ELF-1 (cell line): ENCODE data around the gene ARMH1.

ENCODE experiments used
- DNase-seq: peaks from one replicate; pipeline ENCODE4 v3.0.0-alpha.2; 2016; ENCODE audit warnings: low read depth, low spot score

ARMH1 gene

DNA sequence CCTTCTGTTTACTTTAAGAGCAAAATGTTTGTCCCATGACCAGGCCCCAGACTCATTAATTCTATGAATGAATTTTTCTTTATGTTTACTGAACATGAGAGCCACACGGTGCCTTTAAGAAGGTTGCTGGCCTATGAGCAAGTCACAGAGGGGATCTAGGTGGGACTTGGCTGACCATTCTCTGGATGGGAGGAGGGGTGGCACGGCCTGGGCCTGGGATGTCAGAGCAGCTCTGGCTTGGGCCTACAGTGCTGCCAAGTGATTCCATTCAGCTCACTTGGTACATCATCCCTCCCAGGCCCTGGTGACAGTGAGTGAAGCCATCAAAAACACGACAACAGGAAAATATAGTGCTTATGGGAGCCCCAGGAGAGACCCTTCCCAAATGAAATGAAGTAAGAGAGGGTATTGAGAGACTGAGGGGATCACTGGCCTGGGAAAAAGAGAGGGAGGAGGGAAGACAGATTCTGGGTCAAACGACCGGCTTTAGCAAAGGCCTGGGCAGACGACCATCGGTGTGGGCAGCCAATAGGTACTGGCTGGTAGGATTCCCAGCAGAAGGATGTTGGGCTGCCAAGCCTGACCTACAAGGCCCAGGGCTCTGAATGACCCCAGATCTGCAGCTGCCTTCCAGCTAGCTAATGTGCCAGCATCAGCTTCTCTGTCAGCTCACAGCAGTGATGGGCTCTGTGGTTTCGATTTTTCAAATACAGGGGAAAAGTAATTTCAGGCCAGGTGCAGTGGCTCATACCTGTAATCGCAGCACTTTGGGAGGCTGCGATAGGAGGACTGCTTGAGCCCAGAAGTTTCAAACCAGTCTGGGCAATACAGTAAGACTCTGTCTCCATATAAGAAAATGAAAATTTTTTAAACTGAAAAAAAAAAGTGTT lies 3.5 kb upstream of the ARMH1 start:
- DNase-seq: no peak

DNA sequence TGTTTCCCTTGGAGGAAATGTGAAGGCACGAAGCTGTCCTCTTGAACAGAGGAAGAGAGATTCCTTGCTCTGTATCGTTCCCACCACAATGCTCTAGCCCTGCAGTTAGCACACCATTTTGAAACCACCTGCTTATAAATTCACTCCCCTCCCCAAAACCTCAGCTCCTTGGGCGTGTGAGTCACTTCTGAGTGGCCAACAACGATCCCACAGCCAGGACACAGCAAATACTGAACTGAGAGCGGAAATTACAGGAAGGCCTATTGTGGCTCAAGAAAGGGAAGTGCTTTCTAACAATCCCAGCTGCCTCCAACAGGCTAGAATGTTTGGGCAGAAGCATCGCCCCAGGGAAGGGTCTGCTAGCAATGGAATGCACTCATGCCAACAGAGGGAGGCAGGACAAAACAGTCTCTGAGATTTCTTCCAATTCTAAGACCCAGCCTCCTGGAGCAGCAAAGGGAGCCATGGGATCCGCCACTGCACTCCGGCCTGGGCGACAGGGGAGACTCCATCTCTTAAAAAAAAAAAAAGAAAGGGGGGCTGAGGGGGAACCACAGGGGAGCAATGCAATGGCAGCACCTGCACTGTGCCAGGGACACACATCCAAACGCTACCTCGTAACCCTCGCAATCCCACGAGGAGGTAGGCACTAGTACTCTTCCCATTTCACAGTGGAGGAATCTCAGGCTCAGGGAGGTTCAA lies 2.1 kb upstream of the ARMH1 start:
- DNase-seq: peak; percentile 95

DNA sequence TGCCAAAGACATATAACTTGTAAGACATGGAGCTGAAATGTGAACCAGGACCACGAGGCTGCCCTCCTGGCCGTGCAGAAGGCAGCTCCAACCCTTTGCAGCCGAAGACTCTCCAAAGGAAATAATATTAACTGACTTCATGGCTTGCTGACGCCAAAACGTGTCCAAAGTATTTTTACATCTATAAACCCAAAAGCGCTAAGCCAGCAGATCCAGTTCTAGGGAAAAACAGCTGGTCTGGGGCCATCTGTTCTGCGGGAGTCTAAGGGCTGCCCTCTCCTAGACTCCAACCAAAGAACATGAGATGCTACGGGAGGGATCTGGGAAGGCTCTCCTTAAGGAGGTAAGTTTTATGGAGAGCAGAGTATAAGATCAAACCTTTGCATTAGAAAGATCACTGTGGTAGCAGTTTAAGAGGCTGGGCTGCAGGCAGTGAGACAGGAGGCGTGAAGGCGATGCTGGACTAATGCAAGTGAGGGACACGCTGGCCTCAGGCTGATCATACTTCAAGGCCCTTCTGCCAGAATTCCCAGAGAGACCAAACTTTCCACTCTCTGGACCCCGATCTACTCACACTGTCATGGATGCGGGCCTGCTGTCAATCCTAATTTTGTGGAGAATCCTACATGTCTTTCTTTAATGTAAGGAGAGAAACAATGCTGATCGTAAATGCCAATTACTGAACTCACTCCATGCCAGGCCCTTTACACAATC lies 1.4 kb upstream of the ARMH1 start:
- no peak for DNase-seq

DNA sequence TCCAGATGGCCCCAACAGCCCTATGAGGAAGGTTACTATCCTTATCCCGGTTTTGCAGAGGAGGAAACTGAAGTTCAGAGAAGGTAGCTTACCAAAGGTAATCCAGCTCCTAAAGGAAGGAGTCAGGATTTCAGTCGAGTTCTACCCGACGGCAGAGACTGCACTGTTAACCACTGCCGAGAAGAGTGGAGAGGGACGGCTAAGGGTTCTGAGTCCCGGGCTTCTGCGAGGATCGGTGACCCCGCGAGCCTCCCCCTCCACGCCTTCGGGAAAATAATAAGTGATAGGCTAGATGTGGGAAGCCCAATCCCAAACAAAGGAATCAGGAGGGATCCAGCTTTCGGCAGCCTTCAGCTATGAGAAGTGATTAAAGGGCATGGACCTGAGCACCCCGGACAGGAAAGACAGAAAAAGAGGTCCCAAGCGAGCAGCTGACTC lies 820 bp upstream of the ARMH1 start:
- no peak for DNase-seq

DNA sequence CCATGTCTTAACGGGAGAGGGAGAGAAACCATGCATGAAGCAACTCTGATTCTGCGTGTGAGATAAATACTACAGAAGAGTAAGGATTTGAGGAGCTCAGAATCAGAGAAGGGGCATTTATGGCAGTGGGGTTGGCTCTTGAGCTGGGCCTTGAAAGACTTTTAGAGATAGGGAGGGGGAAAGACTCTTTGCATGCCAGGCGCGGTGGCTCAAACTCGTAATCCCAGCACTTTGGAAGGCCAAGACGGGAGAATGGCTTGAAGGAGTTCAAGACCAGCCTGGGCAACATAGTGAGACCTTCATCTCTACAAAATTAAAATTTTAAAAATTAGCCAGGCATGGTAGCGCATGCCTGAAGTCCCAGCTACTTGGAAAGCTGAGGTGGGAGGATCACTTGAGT lies 672 bp downstream of the ARMH1 start:
- DNase-seq: no peak

DNA sequence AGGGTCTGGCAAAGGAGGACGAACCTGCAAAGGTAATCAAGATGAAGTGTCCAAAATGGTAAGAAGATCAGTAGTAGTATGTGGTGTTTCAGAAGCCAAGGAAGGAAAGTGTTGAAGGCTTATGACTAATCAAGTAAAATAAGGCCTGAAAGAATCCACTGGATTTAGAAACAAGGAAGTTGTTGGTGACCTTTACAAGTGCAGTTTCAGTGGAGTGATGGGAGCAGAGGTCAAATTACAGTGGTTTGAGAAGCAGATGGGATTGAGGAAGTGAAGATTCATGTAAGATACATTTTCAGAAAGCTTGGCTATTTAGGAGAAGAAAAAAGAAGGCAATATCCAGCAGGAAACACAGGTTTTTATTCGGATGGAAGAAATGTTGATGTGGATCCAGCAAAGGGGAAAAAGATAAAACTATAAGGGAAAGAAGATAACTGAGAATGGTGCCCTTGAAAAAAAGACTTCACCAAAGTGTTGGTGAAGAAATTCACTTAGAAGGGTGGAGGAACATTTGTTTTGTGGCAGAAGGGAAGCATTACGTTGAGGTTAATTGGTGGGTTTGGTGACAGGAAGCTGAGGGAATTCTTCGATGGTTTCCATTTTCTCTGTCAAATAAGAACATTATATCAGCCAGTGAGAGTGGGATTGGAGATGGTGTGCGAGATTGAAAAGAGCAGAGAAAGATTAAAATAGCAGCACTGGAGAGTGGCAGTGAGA lies 2.1 kb downstream of the ARMH1 start:
- no peak for DNase-seq

DNA sequence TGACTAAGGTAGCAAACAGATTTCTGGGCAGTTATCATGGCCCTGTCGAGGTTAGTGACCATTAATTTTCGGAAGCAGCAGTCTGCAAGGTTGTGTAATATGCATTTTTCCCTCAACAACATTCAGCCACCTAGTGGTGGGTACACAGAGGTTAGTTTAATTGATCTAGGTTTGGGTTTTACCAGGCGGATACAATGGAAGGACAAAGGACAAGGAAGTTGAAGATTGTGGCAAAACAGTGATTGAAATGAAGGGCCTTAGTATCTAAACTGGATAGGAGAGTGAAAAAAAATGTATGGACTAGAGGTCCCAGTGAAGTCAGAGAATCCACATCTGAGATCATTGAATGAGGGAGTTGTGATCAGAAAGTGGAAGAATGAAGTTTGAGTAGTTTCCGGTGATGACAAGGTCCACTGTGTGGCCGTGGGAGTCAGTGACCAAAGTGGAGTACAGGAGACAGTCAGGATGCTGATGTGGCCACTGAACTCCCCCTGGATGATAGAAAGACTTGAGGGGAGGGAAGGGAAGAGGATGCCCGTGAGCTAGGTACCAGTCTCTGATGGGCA lies 2.8 kb downstream of the ARMH1 start:
- DNase-seq: no peak

DNA sequence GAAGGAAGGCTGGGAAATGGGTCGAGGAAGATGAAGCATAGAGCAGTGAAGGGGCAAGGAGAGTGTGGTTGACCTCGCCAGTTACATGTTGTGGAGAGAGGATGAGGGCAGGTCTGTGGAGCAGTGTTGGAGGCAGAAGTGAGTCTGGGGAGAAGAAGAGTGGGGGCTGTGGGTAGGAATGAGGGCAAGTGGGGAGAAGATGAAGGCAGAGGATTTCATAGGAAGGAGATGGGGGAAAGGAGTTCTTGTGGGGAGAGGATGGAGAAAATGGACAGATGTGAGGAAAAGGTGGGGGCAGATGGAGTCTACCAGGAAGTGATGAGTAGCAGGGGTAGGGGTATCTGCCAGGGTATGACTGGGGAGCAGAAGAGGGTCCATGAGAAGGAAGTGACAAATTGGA lies 3.6 kb downstream of the ARMH1 start:
- no peak for DNase-seq

DNA sequence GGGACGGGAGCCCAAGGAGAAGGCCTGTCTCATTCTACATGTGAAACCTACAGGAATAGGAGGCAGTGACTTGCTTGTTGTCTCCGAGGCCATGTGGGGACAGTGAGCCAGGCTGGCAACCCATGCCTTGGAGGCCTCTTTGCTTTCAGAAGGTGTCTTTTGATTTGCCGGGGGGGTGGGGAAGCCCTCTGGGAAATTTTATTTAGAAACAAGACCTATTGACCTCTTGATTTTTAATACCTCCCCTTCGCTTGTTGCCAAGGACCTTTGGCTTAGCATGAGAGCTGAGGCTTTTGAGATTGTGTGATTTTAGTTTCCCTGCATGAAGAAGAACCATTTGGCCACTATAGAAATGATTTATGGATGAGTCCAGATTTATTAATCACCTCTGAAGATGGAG lies 4.1 kb downstream of the ARMH1 start:
- DNase-seq: no peak

DNA sequence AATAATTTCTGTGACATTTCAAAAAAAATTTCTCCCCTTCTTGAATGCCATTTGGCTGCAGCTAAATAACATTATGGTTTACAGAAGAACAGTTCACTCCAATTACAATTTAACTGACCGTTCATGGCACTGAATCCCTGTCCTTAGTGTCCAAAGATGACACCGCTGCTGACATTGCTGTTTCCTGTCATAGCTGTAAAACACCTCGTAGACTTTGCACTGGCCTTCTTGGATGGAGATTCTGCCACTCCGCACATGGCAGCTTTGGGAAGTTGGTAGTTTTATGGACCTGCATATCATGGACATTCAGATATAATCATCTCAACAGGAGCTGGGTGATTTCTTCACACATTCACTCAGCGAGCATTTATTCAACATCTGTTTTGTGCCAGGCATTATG lies 5.0 kb downstream of the ARMH1 start:
- no peak for DNase-seq

DNA sequence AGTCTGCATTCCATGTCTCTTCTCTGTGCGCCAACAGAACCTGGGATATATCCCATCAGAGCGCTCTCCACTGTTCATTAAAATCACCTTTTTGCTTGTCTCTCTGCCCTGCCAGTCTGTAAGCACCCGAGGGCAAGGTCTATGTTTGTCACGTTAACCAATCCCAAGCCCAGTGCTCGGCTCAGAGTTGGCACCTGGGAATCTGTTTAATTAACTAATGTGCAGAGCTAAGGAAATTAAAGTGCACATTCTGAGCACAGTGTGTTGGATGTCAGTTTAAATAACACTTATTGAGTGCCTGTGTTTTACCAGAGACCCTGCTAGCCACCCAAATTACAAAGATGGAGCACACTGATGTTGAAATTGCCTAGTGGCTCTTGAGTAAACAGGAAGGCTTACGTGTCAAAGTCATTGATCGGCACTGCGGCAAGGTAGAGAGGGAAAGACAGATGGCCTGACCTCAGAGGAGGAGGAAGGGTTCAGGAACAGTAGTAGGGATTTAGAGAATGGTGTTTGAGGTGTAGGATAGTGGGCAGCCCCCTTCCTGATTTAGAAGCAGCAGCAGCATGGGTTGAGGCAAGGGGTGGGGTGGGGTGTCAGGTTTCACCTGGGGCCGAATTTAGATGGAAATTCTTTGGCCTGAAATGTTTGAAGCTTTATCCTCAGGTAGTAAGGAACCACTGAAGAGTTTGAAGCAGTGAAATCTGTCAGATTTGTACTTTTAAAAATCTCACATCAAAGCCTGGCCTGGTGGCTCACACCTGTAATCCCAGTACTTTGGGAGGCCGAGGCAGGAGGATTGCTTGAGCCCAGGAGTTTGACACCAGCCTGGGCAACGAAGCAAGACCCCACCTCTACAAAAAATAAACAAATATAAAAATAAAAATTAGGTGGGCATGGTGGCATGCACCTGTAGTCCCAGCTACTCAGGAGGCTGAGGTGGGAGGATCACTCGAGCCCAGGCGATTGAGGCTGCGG lies 7.7 kb downstream of the ARMH1 start:
- no peak for DNase-seq

DNA sequence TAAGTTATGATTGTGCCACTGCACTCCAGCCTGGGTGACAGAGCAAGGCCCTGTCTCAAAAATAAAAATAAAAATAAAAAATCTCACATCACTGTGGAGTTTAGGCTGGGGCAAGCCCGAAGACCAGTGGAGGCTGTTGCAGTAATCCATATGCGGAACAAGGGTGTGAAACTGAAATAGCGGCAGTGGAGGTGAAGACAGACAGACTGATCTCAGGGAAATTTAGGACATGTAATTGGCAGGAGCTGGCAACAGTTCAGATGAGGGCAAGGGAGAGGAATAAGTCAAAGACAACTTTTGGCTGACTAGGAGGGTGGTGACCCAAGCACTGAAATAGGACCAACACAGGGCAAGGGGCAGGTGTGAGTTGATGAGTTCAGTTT lies 8.4 kb downstream of the ARMH1 start:
- no peak for DNase-seq

DNA sequence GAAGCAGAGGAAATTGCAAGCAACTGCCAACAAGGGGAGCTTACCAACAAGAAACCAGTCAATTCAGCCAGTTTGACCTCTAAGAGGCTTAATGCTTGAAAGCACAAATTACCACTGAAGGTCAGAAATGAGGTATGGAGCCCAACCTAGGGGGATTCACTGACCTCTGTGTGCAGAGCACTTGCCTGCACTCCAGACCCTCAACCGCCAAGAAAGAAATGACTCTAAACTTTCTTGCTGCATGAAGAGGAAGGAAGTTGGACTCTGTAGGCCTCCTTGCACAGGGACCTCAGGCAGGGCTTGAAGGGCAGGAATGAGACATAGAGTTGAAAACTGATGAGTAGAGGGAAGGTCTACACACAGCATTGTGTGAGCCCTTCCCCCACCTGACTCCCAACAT lies 10.0 kb downstream of the ARMH1 start:
- no peak for DNase-seq

DNA sequence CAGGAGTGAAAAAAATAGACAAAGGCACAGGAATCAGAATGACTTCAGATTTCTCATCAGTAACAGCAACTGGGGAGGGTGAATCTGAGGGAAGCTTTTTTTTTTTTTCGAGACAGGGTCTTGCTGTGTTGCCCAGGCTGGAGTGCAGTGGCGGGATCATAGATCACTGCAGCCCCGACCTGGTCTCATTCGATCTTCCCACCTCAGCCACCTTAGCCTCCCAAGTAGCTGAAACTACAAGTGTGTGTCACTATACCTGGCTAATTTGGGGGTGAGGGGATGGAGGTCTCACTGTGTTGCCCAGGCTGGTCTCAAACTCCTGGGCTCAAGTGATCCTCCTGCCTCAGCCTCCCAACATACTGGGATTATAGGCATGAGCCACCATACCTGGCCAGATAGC lies 10.7 kb downstream of the ARMH1 start:
- DNase-seq: no peak

DNA sequence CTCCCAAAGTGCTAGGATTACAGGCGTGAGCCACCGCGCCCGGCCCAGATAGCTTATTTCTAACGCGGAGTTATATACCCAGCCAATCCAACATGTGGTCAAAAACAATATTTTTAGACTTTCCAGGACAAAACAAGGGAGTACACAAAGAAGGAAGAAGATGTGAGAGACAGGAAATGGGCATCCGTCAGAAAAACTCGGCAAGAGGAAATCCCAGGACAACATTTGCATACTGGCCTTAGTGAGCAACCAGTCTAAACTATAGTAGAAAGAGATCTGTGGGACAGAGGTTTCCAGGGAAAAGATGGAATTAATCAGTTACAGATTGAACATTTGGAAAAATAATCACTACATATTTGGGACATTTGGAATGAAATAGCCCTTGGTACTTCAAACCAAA lies 11.4 kb downstream of the ARMH1 start:
- no peak for DNase-seq

DNA sequence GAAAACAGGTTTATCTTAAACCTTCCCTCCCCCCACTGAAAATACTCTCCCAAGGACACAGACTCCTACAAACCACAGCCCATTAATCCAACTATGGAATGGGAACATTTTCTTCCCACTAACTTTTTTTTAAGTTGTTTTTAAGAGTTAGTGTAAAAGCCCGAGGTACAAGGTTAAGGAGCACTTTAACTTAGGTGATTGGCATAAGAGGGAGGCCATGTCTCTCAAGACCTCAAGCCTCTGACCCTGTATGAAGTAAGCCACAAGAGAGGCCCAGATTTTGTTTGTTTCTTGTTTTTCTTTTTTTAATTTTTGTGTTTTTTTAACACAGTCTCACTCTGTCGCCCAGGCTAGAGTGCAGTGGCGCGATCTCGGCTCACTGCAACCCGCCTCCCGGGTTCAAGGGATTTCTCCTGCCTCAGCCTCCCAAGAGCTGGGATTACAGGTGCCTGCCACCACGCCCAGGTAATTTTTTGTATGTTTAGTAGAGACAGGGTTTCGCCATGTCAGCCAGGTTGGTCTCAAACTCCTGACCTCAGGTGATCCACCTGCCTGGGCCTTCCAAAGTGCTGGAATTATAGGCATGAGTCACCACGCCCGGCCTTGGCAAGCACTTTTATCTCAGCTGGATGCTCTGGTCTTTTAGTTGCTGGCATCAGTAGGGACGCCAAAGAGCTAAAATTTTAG lies 14.4 kb downstream of the ARMH1 start:
- no peak for DNase-seq

DNA sequence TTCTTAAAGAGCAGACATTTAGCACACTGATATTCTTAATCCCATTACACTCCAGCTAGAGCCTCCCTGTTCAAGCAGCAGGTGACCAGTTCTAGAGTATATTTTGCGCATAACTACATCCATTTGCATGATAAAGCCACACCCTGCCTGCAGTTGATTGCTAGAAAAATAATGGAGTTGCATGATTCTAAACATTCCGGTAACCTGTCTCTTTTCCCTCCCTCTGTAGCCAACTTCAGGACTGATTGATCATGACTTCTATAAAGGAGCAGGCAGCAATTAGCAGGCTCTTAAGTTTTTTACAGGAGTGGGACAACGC lies 14.9 kb downstream of the ARMH1 start:
- DNase-seq: no peak

DNA sequence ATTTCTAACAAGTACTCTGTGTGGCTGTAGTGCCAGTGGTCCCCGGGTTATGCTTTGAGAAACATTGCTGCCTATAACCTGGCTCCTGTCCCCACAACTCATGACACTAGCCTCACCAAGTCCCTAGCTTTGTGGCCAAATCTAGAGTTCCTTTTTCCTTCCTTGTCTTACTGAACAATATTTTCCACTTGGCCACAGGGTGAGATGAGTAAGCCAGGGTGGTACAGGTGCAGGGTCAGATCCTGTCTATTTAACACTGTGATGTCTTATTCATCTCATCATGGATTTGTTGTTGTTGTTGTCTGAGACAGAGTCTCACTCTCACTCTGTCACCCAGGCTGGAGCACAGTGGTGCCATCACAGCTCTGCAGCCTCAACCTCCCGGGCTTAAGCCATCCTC lies 18.6 kb downstream of the ARMH1 start:
- no peak for DNase-seq

DNA sequence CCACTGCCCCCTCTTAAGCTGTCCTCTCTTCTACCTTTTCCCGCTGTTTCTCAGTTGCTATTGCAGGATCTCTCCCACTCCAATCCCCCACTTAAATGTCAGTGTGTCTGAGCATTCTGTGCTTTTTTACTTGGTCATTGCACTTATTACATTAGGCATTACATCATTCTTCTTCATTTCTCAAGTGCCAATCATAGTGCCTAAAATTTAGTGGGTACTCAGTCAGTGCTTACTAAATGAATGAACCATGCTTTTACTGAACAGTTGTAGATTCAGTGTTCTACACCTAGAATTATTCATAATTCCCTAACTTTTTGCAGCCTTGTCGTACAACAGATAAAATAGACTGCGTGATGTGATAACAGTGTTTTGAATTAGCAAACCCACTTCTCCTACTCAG lies 19.4 kb downstream of the ARMH1 start:
- DNase-seq: no peak
